Effector CD8-positive, alpha-beta T cell (primary cell): ENCODE data around the gene ZP1.
"Not testable (repeated sequence)": the region's sequence is repeated elsewhere in the genome, so short reads cannot be mapped to it uniquely, and the experiment has no call there.

ENCODE experiments used
- DNase-seq: peaks from one replicate; lab custom pipeline; 2025; lab: John Stamatoyannopoulos, UW

Gene ZP1

DNA sequence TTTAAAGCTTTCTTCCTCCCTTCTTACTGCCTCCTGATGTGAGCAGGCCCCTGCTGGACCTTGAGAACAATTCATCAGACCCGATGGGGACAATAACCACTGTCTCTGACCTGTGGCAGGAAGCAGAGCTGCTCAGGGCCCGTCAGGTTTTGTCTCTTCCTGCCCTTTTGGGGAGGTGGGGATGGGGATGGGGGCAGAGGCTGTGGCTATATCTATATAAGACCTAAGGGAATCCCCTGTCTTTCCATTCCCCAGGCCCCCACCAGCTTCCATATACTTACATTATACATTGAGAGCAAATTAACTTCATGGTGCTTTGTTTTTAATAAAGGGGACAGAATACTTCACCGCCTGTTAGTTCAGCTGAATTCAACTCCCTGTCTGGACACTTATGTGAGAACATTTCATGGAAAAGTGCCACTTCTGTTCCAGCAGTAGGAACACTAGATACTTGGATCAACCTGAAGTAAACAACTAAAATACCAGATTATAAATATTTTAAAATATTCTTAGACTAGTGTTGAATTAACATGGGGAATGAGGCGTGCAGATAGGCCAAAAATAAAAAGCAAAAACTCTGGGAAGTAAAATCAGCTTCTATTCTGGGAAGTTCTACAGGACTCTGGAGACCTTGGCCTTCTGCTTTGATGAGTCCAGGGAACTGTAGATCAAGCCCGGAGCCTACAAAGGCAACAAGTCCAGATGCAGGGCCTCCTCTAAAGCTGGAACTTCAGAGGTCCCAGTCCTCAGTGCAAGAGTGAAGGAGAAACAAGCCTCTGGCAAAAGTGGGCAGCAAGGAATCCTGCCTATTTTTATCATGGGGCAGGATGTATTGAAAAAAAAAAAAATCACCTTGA, 11.1 kb downstream of the ZP1 start:
- DNase-seq, result no peak

DNA sequence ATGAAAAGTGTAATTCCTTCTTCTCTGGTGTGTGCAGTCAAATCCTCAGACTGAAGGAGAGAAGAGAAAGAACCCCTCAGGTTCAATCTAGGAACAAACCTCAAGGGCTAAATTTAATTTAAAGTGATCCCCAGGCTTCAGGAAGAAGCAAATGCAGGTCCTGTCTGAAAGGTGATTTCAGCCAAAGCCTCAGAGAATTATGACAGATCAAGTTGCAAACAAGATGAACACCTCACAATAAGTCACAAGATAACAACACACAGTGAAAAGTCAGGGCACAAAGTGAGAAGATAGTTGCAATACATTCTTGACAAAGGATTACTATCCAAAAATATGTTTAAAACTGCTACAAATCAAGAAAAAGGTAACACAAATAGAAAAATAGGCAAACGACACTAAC, 11.8 kb downstream of the ZP1 start:
- DNase-seq, result no peak

DNA sequence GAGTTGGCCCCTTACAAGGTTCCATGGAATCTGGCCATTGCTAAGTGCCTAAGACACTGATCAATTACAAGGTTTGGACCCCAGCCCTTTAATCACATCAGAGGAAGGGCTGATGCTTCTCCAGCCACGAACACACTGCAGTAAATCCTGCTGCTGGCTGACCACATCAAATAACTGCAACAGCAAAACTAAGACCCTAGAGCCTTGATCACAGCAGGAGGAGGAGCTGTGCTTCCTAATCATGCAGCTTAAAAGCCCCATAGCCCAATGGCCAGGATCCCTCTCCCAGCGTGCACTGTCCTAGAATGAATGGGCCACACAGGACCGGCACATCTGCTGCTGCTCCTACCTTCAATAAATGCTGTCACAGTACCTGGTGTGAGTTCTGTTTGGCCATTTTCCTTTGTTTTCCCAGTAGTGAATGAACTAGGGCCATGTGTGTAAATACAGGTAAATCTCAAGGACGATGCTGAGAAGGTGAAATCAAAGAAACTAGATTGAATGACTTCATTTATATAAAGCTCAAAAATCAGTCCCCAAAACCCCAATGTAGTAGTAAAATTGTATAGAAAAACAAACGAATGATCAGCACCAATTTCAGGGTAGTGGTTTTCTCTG, 12.7 kb downstream of the ZP1 start:
- no peak for DNase-seq

DNA sequence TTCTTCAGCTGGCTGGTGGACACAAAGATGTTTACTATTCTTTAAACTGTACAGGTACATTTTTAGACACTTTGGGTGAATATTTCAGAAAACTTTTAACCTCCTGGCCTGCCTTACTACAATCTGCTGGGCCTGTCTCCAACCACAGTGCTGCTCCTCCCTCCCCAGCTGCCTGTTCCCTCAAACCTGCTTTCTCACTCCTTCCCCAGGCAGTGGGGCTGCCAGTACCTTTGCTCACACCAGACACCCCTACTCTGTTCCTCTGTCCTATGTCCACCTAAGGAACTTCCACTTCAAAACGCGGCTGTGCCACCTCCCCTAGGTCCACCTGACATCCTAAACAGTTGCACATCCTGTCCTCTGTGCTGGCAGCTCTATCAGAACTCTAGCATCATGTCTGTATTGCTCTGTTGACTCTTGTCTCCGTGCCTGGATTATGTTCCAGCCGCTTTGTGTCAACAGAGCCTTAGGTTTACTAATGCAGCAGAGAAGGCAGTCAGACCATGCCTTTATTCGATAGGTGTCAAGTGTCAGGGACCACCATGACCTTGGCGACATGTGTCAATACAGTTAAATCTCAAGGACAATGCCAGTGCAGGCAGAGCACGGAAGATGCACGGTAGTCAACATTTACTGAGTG, 13.4 kb downstream of the ZP1 start:
- DNase-seq, result no peak

DNA sequence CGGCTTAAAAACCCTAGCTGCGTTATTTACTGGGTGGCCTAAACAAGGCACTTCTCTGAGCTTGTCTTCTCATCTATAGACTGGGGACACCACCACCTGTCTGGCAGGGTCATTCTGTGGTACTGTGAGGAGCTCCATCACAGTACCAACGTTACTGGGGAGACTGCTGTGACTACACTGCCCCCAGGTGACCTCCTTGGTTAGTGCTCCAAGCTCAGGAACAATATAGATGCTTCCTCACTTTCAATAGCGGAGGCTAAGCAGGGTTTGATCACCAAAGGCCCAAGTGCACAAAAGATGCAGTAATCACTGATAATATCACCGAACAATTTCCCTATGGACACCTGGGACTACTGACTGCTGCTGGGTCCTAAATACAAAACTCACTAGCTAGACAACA, 20.2 kb downstream of the ZP1 start:
- no peak for DNase-seq

DNA sequence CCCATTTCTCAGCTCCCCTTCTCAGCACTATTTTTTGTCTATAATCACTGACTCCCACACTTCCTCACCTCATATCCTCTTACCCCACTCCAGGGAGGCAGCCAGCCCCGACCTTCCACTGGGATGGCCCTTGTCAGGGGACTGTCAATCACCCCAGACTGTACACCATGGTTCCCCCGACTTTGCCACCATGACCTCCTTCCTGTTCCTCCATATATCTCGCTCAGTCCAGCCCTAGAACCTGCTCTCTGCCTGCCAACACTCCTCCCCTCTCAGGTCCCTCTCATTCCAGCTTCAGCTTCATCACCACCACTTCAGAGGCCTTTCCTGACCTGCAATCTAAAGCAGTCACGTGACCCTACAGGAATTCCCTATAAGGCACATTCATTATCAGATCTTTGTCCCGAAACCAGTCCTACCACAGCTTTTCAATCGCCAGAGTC, 22.5 kb downstream of the ZP1 start:
- DNase-seq, result no peak

DNA sequence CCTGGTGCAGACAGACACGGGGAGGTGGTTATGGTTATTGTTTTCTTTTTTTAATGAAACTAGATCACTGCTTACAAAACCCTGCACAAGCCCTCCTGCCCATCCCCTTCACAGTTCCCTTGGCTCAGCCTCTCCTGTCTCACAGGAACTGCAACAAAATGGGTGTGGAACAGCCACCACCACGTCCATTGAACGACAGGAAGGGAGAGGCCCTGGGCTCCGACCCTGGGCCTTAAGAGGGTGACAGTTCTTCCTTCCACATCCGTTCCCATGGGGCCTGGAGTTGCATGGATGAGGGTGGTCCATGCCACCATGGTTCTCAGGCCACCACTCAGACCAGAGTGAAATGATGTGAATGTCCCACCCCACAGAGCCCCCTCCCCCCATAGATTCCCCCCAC, 23.4 kb downstream of the ZP1 start:
- DNase-seq, result no peak

DNA sequence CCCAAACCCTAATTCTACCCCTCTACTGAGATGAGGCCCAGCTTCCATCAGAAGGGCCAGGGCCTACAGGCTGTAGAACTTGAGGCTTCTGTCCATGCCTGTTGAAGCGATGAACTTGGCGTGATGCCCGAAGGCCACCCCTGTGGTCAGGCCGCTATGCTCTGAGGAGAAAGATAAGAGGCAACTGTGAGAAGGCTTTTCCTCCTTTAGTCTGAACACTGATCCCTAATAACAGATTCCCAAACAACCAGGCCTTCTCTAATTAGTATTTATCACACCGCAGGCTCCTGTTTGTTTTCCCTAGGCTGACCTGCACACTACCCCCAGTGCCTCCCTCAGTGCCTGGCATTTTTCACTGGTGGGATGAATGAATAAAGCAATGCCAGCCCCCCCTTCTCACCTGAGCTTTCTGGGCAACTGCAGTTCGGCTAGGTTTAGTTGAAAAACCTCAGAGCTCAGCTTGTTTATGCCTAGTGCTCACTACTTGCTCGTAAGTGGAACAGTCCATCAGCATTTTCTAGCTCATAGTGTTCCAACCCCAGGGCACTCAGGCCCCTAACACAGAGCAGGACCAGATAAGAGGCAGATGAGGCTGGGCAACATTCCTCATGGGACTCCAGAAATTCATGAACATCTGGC, 23.9 kb downstream of the ZP1 start:
- DNase-seq, result no peak

DNA sequence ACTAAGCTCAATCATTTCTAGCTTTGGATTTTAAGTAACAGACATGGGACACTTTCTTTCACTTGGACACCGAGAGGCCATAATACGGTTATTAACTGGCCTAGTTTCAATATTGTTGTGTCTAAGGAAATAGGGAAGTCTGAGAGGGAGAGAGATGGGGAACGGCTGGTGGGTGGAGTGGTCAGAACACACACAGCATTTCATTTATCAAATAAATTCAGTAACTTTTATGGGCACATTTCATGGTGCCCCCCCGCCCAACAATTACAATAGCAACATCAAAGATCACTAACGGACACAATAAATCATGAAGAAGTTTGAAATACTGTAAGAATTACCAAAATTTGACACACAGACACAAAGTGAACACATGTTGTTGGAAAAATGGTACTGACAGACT, 28.3 kb downstream of the ZP1 start:
- DNase-seq, result no peak

DNA sequence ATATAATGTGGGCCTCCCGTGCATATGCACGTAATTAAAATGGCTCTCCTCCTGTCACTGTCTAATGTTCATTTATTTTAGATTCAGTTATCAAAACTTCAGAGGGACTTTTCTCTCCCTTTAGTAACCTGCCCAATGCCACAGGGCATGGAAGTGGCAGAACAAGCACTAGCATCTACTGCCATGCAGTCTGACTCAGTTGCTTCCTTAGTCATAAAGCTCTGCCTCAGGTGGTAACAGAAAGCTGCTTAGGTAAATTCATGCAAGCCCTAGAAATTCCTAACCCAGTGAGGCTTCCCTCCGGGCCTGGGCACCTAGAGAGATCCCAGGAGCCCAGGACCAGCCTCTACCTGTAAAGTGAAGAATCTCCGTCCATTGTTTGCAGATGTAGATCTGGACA, 30.2 kb downstream of the ZP1 start:
- DNase-seq, result no peak

DNA sequence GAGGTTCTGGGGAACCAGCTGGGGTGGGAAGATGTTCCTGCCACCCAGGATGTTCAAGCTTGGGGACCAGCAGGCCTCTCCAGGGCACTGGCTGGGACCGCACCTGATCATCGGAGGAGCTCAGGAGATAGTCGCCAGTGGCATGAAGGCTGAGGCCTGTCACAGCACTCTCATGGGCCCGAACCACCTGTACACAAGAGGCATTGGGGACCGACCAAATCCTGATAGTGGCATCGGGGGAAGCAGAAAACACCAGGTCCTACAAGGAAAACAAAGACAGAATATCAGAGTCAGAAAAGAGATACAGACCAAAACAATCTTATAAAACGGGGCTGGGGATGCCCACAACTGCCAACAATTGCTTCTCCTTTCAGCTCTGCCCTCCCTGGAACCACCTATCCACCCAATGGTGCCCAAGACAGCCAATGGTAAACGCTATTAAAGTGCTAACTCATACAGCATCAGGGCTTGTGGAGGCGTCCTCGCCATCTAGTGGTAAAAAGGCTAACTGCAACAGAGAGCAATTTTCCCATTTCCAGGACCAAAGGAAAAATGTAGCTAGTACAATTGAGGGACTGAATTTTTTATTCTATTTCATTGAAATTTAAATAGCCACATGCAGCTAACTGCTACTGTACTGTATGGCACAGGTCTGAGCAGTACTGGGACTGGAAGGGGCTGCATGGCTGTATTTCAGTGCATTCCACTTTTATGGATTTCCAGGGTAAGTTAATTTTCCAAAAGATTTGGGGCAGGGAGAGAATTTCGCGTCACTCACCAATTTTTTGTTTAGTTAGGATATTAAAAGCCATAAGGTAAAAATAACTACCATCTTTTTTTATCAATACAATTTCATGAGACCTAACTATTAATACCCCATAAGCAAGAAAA, 31.9 kb downstream of the ZP1 start:
- no peak for DNase-seq

DNA sequence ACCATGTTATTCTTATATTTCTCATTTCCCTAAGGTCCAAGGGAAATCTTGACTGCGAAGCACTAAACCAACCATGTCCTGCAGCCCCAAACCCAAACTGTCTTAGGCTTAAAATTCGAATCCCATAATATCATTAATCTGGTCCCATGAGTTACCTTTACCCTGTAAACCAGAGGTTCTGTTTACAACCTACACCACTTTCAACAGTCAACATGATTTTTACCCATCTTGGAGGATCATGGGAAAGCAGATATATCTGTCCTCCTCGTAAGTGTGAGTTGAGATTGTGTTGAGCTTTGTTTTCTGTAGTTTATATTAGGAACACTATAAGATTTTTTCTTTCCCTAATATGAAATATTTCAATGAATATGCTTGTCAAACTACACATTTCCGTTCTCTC, 32.6 kb downstream of the ZP1 start:
- DNase-seq, result no peak

DNA sequence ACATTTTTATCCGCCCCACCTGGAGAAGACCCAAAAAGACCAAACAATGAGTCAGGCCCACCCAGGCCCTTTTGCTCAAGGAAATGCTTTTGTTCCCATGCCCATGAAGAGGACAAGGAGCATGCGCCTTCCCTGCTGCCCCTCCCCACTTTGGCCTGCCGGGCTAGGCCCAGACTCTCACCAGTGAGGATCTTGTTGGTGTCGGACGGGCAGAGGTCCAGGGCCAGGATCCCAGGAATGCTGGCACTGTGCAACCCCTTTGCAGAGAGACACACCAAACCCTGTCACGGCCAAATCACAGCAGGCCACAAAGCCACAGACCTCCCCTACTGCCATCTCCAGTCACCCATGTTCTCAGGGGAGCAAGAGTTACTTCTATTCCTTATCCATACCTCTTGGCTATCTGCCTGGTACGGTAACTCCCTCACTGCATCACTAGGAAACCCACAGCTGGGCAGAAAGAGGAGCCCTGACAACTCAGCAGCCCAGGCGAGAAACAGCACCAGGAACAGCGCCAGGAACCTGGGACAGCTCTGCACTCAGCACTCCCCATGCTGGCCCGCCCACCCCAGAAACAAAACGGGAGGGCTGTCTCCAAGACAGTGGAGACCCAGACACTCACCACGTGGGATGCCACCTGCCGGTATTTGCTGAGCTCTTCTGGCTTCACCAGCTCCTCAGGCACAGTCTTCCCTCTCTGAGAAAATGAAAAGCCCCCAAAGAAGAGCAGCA, 33.5 kb downstream of the ZP1 start:
- DNase-seq, result no peak

DNA sequence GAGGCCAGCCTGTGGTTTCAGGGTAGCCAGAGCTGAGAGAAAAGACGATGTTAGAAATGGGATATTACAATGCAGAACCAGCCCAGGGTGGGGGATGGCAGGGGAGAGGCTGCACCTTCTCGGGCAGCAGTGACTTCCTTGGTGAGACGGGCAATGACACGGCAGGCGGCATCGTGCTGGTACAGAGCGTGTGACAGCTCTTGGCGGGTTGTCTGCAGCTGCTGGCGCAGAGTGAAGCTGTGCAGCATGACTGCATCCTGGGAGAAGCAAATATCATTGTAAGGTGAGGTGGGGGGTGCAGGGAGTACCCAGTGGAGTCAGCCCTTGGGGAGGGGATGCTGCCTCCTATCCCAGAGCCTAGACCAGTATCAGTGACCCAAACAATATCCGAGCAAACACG, 35.3 kb downstream of the ZP1 start:
- no peak for DNase-seq

DNA sequence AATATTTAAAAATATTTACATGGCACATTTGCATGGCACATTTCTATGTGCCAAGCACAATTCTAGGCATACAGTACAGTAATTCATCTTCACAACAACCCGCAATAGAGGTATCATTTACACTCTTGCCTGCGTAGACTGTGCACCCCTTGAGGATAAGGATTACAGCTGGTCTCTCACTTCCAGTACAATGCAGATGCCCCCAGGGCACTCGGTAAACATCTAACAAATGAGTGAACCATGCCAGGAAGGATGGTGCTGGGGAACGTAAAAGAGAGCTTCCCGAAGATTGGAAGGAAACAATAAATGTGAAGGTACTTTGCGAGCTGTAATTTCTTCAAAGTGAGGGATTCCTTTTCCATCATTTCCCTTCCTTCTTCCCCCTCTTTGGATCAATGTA, 37.7 kb downstream of the ZP1 start:
- DNase-seq, result no peak

DNA sequence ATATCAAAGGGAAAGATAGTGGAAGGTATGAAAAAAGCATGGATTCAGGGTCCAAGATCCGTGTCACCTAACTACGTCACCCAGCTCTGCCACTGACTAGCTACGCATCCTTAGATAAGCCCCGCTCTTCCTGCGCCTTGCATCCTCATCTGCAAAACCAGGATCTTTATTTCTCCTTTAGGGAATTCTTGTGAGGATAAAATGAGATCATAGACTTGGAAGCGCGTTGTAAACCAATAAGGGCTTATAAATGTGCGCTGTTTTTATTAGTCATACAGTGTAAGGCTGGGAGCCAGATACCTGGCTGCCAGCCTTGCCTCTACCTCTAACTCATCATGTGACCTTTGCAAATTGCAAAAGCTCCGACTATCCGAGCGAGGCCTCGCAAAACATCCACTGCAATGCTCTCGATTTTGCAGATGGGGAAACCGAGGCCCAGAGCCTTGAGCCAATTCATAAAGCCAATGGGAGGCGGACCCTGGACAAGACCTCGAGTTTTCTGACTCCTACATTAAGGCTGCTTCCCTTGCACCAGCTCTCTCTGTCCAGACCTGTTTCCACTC, 38.3 kb downstream of the ZP1 start:
- no peak for DNase-seq

DNA sequence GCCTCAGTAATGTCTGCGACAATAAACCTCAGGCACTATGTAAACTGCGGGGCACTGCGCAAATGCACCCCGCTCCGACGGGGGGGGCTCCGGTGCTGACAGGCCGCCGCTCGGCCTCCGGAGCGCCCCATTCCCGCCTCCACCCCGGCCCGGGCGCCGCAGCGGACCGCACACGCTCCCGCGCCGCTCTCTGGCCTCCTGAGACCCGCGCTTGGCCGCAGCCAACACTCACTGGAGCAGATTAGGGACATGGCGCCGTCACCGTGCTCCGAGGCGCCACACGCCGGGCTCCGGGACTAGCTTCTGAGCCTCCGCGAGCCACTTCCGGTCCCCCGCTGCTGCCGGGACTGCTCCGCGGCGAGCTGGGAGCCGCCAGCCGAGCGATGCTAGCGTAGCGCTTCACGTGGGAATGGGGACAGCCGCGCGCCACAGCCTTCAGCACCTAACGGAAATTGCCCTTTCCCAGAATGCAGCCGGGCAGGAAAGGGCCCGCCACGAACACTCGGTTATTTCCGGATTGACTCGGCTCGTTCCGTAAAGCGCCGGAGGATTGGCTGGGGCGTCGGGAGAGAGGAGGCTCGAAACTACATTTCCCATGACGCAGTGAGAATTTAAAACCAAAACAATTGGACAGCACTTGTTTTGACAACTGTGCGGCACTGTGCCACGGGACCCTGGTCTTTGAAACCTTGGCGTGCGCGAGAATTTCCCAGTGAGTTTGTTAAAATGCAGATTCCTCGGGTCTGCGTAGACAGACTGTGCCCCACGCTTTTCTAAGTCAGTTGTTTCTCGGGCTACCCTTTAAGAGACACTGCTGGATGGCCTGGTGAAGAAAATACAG, 39.0 kb downstream of the ZP1 start, which contains the start of gene PRPF19:
TSS of gene PRPF19 (minus strand) at position 454 of the 841 bp plus-strand sequence. CDS start at position 251, 203 bp downstream.
- peak; percentile 99 for DNase-seq

DNA sequence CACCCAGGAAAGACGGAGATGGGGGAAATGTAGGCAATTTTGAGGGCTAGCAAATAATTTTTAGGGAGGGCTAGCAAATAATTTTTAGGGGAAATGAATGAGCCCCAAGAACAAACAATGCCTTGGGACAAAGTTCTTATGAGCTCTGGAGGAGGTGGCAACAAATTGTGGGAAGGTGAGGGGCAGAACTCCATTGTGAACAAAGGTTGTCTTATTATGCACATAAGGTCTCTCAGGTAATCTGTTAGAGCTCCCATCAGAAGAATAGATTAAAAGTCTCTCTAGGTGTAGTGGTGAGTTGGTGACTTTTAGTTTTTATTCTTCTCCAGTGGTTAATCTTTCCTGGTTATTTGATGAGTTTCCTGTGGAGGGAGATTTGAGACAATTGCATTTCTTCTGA, 41.5 kb downstream of the ZP1 start:
- no peak for DNase-seq

DNA sequence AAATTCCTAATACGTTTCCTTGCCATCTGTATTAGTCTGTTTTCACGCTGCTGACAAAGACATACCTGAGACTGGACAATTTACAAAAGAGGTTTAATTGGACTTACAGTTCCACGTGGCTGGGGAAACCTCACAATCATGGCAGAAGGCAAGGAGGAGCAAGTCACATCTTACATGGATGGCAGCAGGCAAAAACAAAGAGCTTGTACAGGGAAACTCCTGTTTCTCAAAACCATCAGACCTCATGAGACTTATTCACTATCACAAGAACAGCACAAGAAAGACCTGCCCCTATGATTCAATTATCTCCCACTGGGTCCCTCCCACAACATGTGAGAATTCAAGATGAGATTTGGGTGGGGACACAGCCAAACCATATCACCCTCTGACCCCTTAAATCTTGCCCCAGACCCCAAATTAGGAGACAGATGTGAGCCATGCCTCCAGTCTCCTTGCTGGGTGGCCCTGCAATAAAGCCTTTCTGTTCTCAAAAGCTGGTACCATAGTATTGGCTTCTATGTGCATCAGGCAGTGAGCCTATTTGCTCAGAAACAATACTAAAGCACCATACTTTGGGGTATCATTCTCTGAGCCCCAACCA, 42.4 kb downstream of the ZP1 start:
- not testable (repeated sequence) for DNase-seq
